GM23338 (cell line): ENCODE results near the gene CYP2J2. TPM values are rescaled to one million over a fixed set of nuclear protein-coding genes. Genes with fewer than 3 reads are reported as not detected.

Experiments
- ATAC-seq: fragments of 200-7000 bp; cut with Tn5 transposase; 3 replicates; pipeline ENCODE4 v1.9.1; 2020
- DNase-seq: peaks from one replicate; pipeline ENCODE4 v3.0.0-alpha.2; 2015; ENCODE audit warnings: low spot score
- H2AFZ ChIP-seq: fragments of 200-600 bp; sonication (generic); 2 replicates; pipeline ENCODE4 v1.8.0; 2016; ENCODE audit warnings: antibody characterized with exemption, mild to moderate bottlenecking, moderate library complexity
- H3F3A ChIP-seq: fragments of 200-600 bp; sonication (generic); replicated peaks from 2 replicates; pipeline ENCODE4 v1.8.0; 2017; ENCODE audit warnings: antibody characterized with exemption, mixed run types, low read depth
- H3K27ac ChIP-seq: fragments of 200-600 bp; sonication (generic); 2 replicates; pipeline ENCODE4 v1.6.1; 2016; ENCODE audit warnings: low read depth
- H3K27me3 ChIP-seq: fragments of 200-600 bp; sonication (generic); 2 replicates; pipeline ENCODE4 v1.8.0; 2016; ENCODE audit warnings: mild to moderate bottlenecking, mixed run types, moderate library complexity; ENCODE audit not compliant: insufficient read depth
- H3K36me3 ChIP-seq: fragments of 200-600 bp; sonication (generic); 2 replicates; pipeline ENCODE4 v1.8.0; 2016; ENCODE audit warnings: mild to moderate bottlenecking; ENCODE audit not compliant: insufficient read depth
- H3K4me1 ChIP-seq: fragments of 200-600 bp; sonication (generic); 2 replicates; pipeline ENCODE4 v1.8.0; 2016; ENCODE audit warnings: mild to moderate bottlenecking, moderate library complexity; ENCODE audit not compliant: insufficient read depth
- H3K4me2 ChIP-seq: fragments of 200-600 bp; sonication (generic); 2 replicates; pipeline ENCODE4 v1.7.1; 2017; ENCODE audit warnings: mixed run types
- H3K4me3 ChIP-seq: fragments of 200-600 bp; sonication (generic); 2 replicates; pipeline ENCODE4 v1.6.1; 2016; ENCODE audit warnings: mixed run types
- H3K79me2 ChIP-seq: fragments of 200-600 bp; sonication (generic); replicated peaks from 2 replicates; pipeline ENCODE4 v1.8.0; 2017; ENCODE audit warnings: mild to moderate bottlenecking; ENCODE audit not compliant: insufficient read depth
- H3K9me2 ChIP-seq: fragments of 200-600 bp; sonication (generic); 2 replicates; pipeline ENCODE4 v1.8.0; 2017; ENCODE audit not compliant: insufficient read depth
- H4K20me1 ChIP-seq: fragments of 200-600 bp; sonication (generic); replicated peaks from 2 replicates; pipeline ENCODE4 v1.8.0; 2017; ENCODE audit warnings: mild to moderate bottlenecking; ENCODE audit not compliant: insufficient read depth
- H3K27ac Mint-ChIP-seq: 2 replicates; pipeline ENCODE4 v1.8.0; 2020; ENCODE audit warnings: inconsistent platforms, mild to moderate bottlenecking, moderate library complexity, mixed read lengths
- H3K27me3 Mint-ChIP-seq: 3 replicates; pipeline ENCODE4 v1.8.0; 2022; ENCODE audit warnings: low read depth, mild to moderate bottlenecking, moderate library complexity, mixed read lengths, inconsistent platforms; ENCODE audit not compliant: insufficient read depth, poor library complexity
- H3K36me3 Mint-ChIP-seq: 3 replicates; pipeline ENCODE4 v1.8.0; 2021; ENCODE audit warnings: low read depth, mild to moderate bottlenecking, inconsistent platforms, moderate library complexity, mixed read lengths
- H3K4me1 Mint-ChIP-seq: 3 replicates; pipeline ENCODE4 v1.8.0; 2020; ENCODE audit warnings: mild to moderate bottlenecking, inconsistent platforms, mixed read lengths
- H3K4me3 Mint-ChIP-seq: 3 replicates; pipeline ENCODE4 v1.8.0; 2021; ENCODE audit warnings: moderate library complexity, mild to moderate bottlenecking, inconsistent platforms, mixed read lengths
- H3K9me3 Mint-ChIP-seq: 3 replicates; pipeline ENCODE4 v1.8.0; 2020; ENCODE audit warnings: moderate library complexity, mild to moderate bottlenecking, inconsistent platforms, mixed read lengths
- CREB1 ChIP-seq: fragments of 250-450 bp; sonication (Bioruptor Pico); IDR thresholded peaks from 2 replicates; pipeline ENCODE4 v1.5.0; 2020; ENCODE audit warnings: low read depth, mild to moderate bottlenecking, moderate library complexity
- CTCF ChIP-seq, 2 experiments: fragments of 200-600 bp in 1 of 2; sonication (generic) in 1 of 2; conservative IDR thresholded peaks; 2 replicates each; pipeline versions ENCODE4 v1.5.1 to v1.6.1; 2016 to 2017; ENCODE audit warnings: antibody characterized with exemption in 2 of 2, low read depth in 2 of 2, mild to moderate bottlenecking in 2 of 2, moderate library complexity in 1 of 2
- ETS1 ChIP-seq: IDR thresholded peaks from 2 replicates; pipeline ENCODE4 v1.6.1; 2016; ENCODE audit warnings: antibody characterized with exemption
- EZH2 ChIP-seq: fragments of 200-600 bp; sonication (generic); IDR thresholded peaks from one replicate; pipeline ENCODE4 v1.8.0; 2017; ENCODE audit warnings: antibody characterized with exemption, mild to moderate bottlenecking, low read depth; ENCODE audit not compliant: unreplicated experiment
- EZH2phosphoT487 ChIP-seq: fragments of 200-600 bp; sonication (generic); IDR thresholded peaks from one replicate; pipeline ENCODE4 v1.8.1; 2018; ENCODE audit warnings: antibody characterized with exemption; ENCODE audit not compliant: unreplicated experiment
- JUNB ChIP-seq: IDR thresholded peaks from one replicate; pipeline ENCODE4 v1.6.1; 2016; ENCODE audit warnings: antibody characterized with exemption; ENCODE audit not compliant: unreplicated experiment
- NANOG ChIP-seq: IDR thresholded peaks from 2 replicates; pipeline ENCODE4 v1.6.1; 2016; ENCODE audit warnings: antibody characterized with exemption, borderline replicate concordance
- POLR2AphosphoS5 ChIP-seq: IDR thresholded peaks from 2 replicates; pipeline ENCODE4 v1.6.1; 2016; ENCODE audit warnings: antibody characterized with exemption, low read depth
- REST ChIP-seq: IDR thresholded peaks from one replicate; pipeline ENCODE4 v1.6.1; 2018; ENCODE audit warnings: antibody characterized with exemption; ENCODE audit not compliant: unreplicated experiment
- STAT1 ChIP-seq: IDR thresholded peaks from one replicate; pipeline ENCODE4 v1.6.1; 2016; ENCODE audit warnings: antibody characterized with exemption; ENCODE audit not compliant: unreplicated experiment
- ZNF114 ChIP-seq: fragments of 250-450 bp; sonication (Bioruptor Pico); IDR thresholded peaks from 2 replicates; pipeline ENCODE4 v1.5.0; 2020; ENCODE audit warnings: mild to moderate bottlenecking, moderate library complexity
- ZNF331 ChIP-seq: fragments of 250-450 bp; sonication (Bioruptor Pico); IDR thresholded peaks from 2 replicates; pipeline ENCODE4 v1.5.0; 2020; ENCODE audit warnings: low read depth, mild to moderate bottlenecking, moderate library complexity
- polyA plus RNA-seq: library from polyadenylated mRNA; unstranded; fragments of >200 nt; fragmentation: Nextera tagmentation; extraction: Ambion mirVana; gene quantifications from 2 replicates; pipeline ENCODE4 v1.2.1, GENCODE V29; 2016
- total RNA-seq: library from RNA; depleted of rRNA; stranded (reverse); fragments of >200 nt; shearing (Covaris generic); gene quantifications from 2 replicates; pipeline ENCODE4 v1.2.3, GENCODE V29; 2014
- TF ChIP-seq, protein P1 (sequence below): fragments of 250-450 bp; sonication (Bioruptor Pico); IDR thresholded peaks from 2 replicates; pipeline ENCODE4 v1.5.0; 2020; ENCODE audit warnings: mild to moderate bottlenecking, moderate library complexity

The CYP2J2 gene
- total and polyA plus RNA-seq, 2 experiments from 2014 or later = 1.4 to 1.5 TPM

DNA sequence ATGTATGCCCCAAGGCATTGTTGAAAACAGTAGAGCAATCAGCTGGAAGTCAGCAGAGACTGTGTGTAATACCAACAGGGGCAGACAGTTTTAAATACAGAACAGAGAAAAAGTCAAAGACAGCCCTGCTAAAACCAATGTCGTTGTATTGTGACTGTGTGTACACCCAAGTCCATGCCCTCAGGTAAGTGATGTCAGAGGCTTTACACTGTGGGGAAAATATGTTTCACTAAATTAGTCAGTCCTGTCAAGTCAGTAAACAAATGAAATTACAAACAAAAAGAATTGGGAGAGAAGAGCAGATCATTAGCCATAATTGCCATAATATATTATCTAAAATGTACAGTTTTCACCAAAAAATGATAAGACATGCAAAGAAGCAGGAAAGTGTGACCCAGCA, 2.4 kb upstream of the CYP2J2 start:
- H3K27me3 ChIP-seq = peaks cover 25% of the 10 kb centered on the region
- H3K36me3 ChIP-seq = no peaks in the 10 kb centered on the region
- no peaks in the 10 kb centered on the region for H3K9me2 ChIP-seq
- peaks cover 10% of the 10 kb centered on the region for H3K4me1 Mint-ChIP-seq
- ATAC-seq = no peak
- 0 out of 3 replicates have a peak, but pooled peaks cover 3% of the 10 kb centered on the region for H3K9me3 Mint-ChIP-seq
- no peaks in the 10 kb centered on the region for H3K36me3 Mint-ChIP-seq
- H3K27me3 Mint-ChIP-seq = peaks cover 11% of the 10 kb centered on the region
- DNase-seq = no peak
- no peak overlapping the region for H3K4me2 ChIP-seq
- no peak overlapping the region for H3K27ac Mint-ChIP-seq
- no peaks in the 10 kb centered on the region for H3F3A ChIP-seq
- H3K4me3 Mint-ChIP-seq = no peak overlapping the region
- H3K4me1 ChIP-seq = peaks cover 6% of the 10 kb centered on the region; the same call in 1 of the 2 replicates
- H2AFZ ChIP-seq = no peak overlapping the region
- H4K20me1 ChIP-seq = no peaks in the 10 kb centered on the region
- H3K4me3 ChIP-seq = no peak overlapping the region
- TF ChIP-seq CREB1 = no peak
- no peak for TF ChIP-seq ZNF114 (CRISPR knock-in tag)
- no peak for TF ChIP-seq ETS1
- TF ChIP-seq JUNB = no peak
- TF ChIP-seq, protein P1, sequence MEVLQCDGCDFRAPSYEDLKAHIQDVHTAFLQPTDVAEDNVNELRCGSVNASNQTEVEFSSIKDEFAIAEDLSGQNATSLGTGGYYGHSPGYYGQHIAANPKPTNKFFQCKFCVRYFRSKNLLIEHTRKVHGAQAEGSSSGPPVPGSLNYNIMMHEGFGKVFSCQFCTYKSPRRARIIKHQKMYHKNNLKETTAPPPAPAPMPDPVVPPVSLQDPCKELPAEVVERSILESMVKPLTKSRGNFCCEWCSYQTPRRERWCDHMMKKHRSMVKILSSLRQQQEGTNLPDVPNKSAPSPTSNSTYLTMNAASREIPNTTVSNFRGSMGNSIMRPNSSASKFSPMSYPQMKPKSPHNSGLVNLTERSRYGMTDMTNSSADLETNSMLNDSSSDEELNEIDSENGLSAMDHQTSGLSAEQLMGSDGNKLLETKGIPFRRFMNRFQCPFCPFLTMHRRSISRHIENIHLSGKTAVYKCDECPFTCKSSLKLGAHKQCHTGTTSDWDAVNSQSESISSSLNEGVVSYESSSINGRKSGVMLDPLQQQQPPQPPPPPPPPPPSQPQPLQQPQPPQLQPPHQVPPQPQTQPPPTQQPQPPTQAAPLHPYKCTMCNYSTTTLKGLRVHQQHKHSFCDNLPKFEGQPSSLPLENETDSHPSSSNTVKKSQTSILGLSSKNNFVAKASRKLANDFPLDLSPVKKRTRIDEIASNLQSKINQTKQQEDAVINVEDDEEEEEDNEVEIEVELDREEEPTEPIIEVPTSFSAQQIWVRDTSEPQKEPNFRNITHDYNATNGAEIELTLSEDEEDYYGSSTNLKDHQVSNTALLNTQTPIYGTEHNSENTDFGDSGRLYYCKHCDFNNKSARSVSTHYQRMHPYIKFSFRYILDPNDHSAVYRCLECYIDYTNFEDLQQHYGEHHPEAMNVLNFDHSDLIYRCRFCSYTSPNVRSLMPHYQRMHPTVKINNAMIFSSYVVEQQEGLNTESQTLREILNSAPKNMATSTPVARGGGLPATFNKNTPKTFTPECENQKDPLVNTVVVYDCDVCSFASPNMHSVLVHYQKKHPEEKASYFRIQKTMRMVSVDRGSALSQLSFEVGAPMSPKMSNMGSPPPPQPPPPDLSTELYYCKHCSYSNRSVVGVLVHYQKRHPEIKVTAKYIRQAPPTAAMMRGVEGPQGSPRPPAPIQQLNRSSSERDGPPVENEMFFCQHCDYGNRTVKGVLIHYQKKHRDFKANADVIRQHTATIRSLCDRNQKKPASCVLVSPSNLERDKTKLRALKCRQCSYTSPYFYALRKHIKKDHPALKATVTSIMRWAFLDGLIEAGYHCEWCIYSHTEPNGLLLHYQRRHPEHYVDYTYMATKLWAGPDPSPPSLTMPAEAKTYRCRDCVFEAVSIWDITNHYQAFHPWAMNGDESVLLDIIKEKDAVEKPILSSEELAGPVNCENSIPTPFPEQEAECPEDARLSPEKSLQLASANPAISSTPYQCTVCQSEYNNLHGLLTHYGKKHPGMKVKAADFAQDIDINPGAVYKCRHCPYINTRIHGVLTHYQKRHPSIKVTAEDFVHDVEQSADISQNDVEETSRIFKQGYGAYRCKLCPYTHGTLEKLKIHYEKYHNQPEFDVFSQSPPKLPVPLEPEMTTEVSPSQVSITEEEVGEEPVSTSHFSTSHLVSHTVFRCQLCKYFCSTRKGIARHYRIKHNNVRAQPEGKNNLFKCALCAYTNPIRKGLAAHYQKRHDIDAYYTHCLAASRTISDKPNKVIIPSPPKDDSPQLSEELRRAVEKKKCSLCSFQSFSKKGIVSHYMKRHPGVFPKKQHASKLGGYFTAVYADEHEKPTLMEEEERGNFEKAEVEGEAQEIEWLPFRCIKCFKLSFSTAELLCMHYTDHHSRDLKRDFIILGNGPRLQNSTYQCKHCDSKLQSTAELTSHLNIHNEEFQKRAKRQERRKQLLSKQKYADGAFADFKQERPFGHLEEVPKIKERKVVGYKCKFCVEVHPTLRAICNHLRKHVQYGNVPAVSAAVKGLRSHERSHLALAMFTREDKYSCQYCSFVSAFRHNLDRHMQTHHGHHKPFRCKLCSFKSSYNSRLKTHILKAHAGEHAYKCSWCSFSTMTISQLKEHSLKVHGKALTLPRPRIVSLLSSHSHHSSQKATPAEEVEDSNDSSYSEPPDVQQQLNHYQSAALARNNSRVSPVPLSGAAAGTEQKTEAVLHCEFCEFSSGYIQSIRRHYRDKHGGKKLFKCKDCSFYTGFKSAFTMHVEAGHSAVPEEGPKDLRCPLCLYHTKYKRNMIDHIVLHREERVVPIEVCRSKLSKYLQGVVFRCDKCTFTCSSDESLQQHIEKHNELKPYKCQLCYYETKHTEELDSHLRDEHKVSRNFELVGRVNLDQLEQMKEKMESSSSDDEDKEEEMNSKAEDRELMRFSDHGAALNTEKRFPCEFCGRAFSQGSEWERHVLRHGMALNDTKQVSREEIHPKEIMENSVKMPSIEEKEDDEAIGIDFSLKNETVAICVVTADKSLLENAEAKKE (CRISPR knock-in tag) = no peak
- no peak for TF ChIP-seq EZH2
- TF ChIP-seq EZH2phosphoT487 = no peak
- no peak for TF ChIP-seq NANOG
- no peak for TF ChIP-seq CTCF (conservative IDR thresholded peaks at IDR 0.05; ENCODE audit: low read depth in 2 of 2)
- no peak for TF ChIP-seq STAT1
- no peak for TF ChIP-seq ZNF331 (CRISPR knock-in tag)
- TF ChIP-seq REST = no peak
- TF ChIP-seq POLR2AphosphoS5 = no peak
- no peaks in the 10 kb centered on the region for H3K79me2 ChIP-seq
- no peak overlapping the region for H3K27ac ChIP-seq
